GM19452 (cell line): ENCODE data around the gene PALLD.
"Not testable (repeated sequence)": the region's sequence is repeated elsewhere in the genome, so short reads cannot be mapped to it uniquely, and the experiment has no call there.

Experiments used
- ATAC-seq: cut with Tn5 transposase; IDR thresholded peaks from one replicate; pipeline ENCODE4 v1.9.1; 2021; ENCODE audit not compliant: unreplicated experiment

Gene PALLD

GRCh38 chr4:168784786-168785461 is 288.1 kb downstream of the PALLD start:
- ATAC-seq = no peak

GRCh38 chr4:168787334-168787733 is 290.5 kb downstream of the PALLD start:
- no peak for ATAC-seq

- no peak for ATAC-seq
Measured at GRCh38 chr4:168787801-168788595, 291.1 kb downstream of the PALLD start.

- no peak for ATAC-seq
Measured at GRCh38 chr4:168790898-168791297, 294.0 kb downstream of the PALLD start.

GRCh38 chr4:168791376-168791775 is 294.5 kb downstream of the PALLD start:
- no peak for ATAC-seq

- ATAC-seq = no peak
Measured at GRCh38 chr4:168793542-168793941, 296.7 kb downstream of the PALLD start.

- no peak for ATAC-seq
Measured at GRCh38 chr4:168794092-168794707, 297.3 kb downstream of the PALLD start.

- ATAC-seq = no peak
Measured at GRCh38 chr4:168794881-168795280, 298.0 kb downstream of the PALLD start.

- no peak for ATAC-seq
Measured at GRCh38 chr4:168795346-168795745, 298.5 kb downstream of the PALLD start.

GRCh38 chr4:168796362-168797106 is 299.7 kb downstream of the PALLD start:
- ATAC-seq = no peak

GRCh38 chr4:168797194-168797593 is 300.3 kb downstream of the PALLD start:
- ATAC-seq = no peak

- no peak for ATAC-seq
Measured at GRCh38 chr4:168797738-168798375, 301.0 kb downstream of the PALLD start.

GRCh38 chr4:168800926-168801325 is 304.1 kb downstream of the PALLD start:
- no peak for ATAC-seq

- ATAC-seq = no peak
Measured at GRCh38 chr4:168802222-168802621, 305.4 kb downstream of the PALLD start.

GRCh38 chr4:168803052-168803451 is 306.2 kb downstream of the PALLD start:
- ATAC-seq = not testable (repeated sequence)

GRCh38 chr4:168803732-168804131 is 306.9 kb downstream of the PALLD start:
- no peak for ATAC-seq

- ATAC-seq = no peak
Measured at GRCh38 chr4:168804146-168804545, 307.3 kb downstream of the PALLD start.

- no peak for ATAC-seq
Measured at GRCh38 chr4:168805341-168805740, 308.5 kb downstream of the PALLD start.

GRCh38 chr4:168806247-168806646 is 309.4 kb downstream of the PALLD start:
- ATAC-seq = not testable (repeated sequence)

GRCh38 chr4:168811207-168811606 is 314.4 kb downstream of the PALLD start:
- no peak for ATAC-seq
